PC-3 (cell line): ENCODE measurements around the gene NTN3. TPM values are rescaled to one million over a fixed set of nuclear protein-coding genes. Genes with fewer than 3 reads are reported as not detected.

Source experiments
- ATAC-seq: fragments of 200-7000 bp; cut with Tn5 transposase; 2 replicates; pipeline ENCODE4 v1.9.1; 2020; ENCODE audit warnings: mild to moderate bottlenecking, moderate library complexity
- BruUV-seq: library from RNA; stranded (reverse); fragments of 400-500 nt; replicated peaks from 2 replicates; lab custom pipeline; 2021; lab: Mats Ljungman, UMichigan
- CTCF ChIA-PET: fragments of 300-600 bp; sonication (Branson Sonifier 250); formaldehyde crosslinking; loops from one replicate; lab custom pipeline; 2022; ENCODE audit warnings: antibody characterized with exemption; lab: Charles Lee
- POLR2A ChIA-PET: fragments of 300-600 bp; sonication (Branson Sonifier 250); formaldehyde crosslinking; loops from one replicate; lab custom pipeline; 2022; ENCODE audit warnings: antibody characterized with exemption; ENCODE audit not compliant: unreplicated experiment; lab: Charles Lee
- DNase-seq: peaks from one replicate; pipeline ENCODE4 v3.0.0-alpha.2; 2015
- H2AFZ ChIP-seq: fragments of 300-600 bp; sonication (generic); 2 replicates; pipeline ENCODE4 v1.6.0; 2016; ENCODE audit warnings: antibody characterized with exemption, low read length
- H3F3A ChIP-seq: fragments of 300-600 bp; sonication (generic); one replicate; pipeline ENCODE4 v1.6.0; 2017; ENCODE audit warnings: antibody characterized with exemption, low read length, control low read depth, mild to moderate bottlenecking; ENCODE audit not compliant: unreplicated experiment
- H3K27ac ChIP-seq: fragments of 300-600 bp; sonication (generic); 2 replicates; pipeline ENCODE4 v1.5.1; 2016; ENCODE audit warnings: mild to moderate bottlenecking, low read length
- H3K27me3 ChIP-seq: fragments of 300-600 bp; sonication (generic); 2 replicates; pipeline ENCODE4 v1.6.1; 2016; ENCODE audit warnings: low read length, mixed read lengths
- H3K36me3 ChIP-seq: fragments of 300-600 bp; sonication (generic); 2 replicates; pipeline ENCODE4 v1.6.1; 2016; ENCODE audit warnings: low read depth, mixed run types, low read length, mixed read lengths
- H3K4me1 ChIP-seq: fragments of 300-600 bp; sonication (generic); 2 replicates; pipeline ENCODE4 v1.5.1; 2016; ENCODE audit warnings: low read length; ENCODE audit not compliant: insufficient read depth
- H3K4me2 ChIP-seq: fragments of 300-600 bp; sonication (generic); 2 replicates; pipeline ENCODE4 v1.6.0; 2016; ENCODE audit warnings: low read length
- H3K4me3 ChIP-seq: fragments of 300-600 bp; sonication (generic); 2 replicates; pipeline ENCODE4 v1.5.1; 2016; ENCODE audit warnings: mild to moderate bottlenecking, low read length, mixed read lengths
- H3K79me2 ChIP-seq: fragments of 300-600 bp; sonication (generic); 2 replicates; pipeline ENCODE4 v1.6.1; 2017; ENCODE audit warnings: low read length, mixed read lengths
- H3K9ac ChIP-seq: fragments of 300-600 bp; sonication (generic); 2 replicates; pipeline ENCODE4 v1.6.0; 2016; ENCODE audit warnings: mild to moderate bottlenecking, low read length
- H3K9me2 ChIP-seq: fragments of 300-600 bp; sonication (generic); replicated peaks from 2 replicates; pipeline ENCODE4 v1.6.1; 2016; ENCODE audit warnings: mixed run types, low read length, mixed read lengths
- H3K9me3 ChIP-seq: fragments of 300-600 bp; sonication (generic); 2 replicates; pipeline ENCODE4 v1.6.1; 2016; ENCODE audit warnings: low read length, mixed read lengths
- H4K20me1 ChIP-seq: fragments of 300-600 bp; sonication (generic); 2 replicates; pipeline ENCODE4 v1.6.1; 2016; ENCODE audit warnings: low read length, mixed read lengths
- CTCF ChIP-seq: fragments of 300-600 bp; sonication (generic); conservative IDR thresholded peaks from 2 replicates; pipeline ENCODE4 v1.5.1; 2017; ENCODE audit warnings: antibody characterized with exemption, low read depth, mild to moderate bottlenecking, low read length
- EZH2 ChIP-seq: fragments of 300-600 bp; sonication (generic); IDR thresholded peaks from one replicate; pipeline ENCODE4 v1.6.1; 2017; ENCODE audit warnings: antibody characterized with exemption, mild to moderate bottlenecking, low read length; ENCODE audit not compliant: unreplicated experiment
- EZH2phosphoT487 ChIP-seq: fragments of 300-600 bp; sonication (generic); IDR thresholded peaks from 2 replicates; pipeline ENCODE4 v1.6.1; 2018; ENCODE audit warnings: mild to moderate bottlenecking, antibody characterized with exemption, low read length, borderline replicate concordance
- intact Hi-C: fragments of 100-400 bp; cut with micrococcal nuclease; formaldehyde crosslinking; loops from 2 replicates; pipeline ENCODE4 v1.9.0; 2023
- total RNA-seq: library from RNA; depleted of rRNA; stranded (reverse); fragments of >200 nt; gene quantifications from 2 replicates; pipeline ENCODE4 v1.2.3, GENCODE V29; 2014

NTN3 gene
- total RNA-seq, 1 experiment from 2014 or later, result not detected

DNA sequence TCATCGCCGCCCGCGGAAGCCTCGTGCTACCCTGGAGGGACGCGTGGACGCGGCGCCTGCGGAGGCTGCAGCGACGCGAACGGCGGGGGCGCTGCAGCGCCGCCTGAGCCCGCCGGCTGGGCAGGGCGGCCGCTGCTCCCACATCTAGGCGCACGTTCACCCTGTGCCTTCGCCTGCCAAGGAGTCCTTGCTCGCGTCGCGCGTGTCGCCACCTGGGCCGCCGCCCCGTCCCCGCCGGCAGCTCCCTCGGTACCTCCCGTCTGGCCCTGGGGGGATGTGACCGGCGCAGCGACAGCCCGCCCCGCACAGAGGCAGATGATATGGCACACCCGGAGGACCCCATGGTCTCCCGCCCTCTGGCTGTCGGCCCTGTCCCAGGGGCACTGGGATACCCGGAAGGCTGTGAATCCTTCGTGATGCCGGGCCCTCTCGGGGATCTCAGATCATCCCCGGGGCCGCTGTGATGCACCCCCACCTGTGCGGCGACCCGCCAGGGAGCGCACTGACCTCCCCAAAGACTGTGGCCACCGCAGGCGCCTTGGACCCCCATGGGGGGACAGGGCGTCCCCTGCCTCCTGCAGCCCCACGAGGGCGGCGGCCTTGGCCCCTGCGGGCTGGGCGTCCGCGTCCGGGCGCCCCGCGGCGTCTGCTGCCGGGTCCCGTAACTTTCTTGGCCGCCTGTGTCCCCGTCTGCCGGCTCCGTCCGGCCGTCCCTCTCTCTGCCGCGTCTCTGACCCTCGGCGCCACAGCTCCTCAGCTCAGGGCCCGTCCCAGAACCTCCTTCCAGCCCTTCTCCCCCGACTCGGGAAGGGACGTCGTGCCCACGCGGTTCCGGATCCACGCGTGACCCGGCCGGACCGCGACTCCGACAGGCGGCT lies 3.1 kb downstream of the NTN3 start:
- Histone ChIP-seq H3K36me3 (no peaks in the 10 kb centered on the region), H3K4me2 (peak overlapping the region; percentile 98), H3K9me3 (no peaks in the 10 kb centered on the region), H3K9me2 (no peaks in the 10 kb centered on the region), H3F3A (no peaks in the 10 kb centered on the region), H4K20me1 (no peaks in the 10 kb centered on the region), H2AFZ (peak overlapping the region; percentile 67), H3K9ac (peak overlapping the region; percentile 69), H3K4me3 (peak overlapping the region; percentile 77), H3K27me3 (no peaks in the 10 kb centered on the region), H3K79me2 (peaks cover 33% of the 10 kb centered on the region), H3K27ac (no peak overlapping the region), H3K4me1 (no peaks in the 10 kb centered on the region; the same call in 1 of the 2 replicates)
- POLR2A ChIA-PET, result interaction anchor here (0.6 kb wide), 2 partner anchors 37 to 319 kb away, joined by 8 to 11 read pairs; partner anchors contain the start of gene TRAF7
- ATAC-seq (peak; percentile 50), DNase-seq (peak; percentile 37)
- BruUV-seq, result no TSS peak
- CTCF ChIA-PET, result no interaction called here
- intact Hi-C loops, result no loop called here
- TF ChIP-seq EZH2 (no peak), EZH2phosphoT487 (0 out of 2 replicates have a peak, but pooled peaks have one; percentile 45)

GRCh38 chr16:2474877-2475412 lies 3.8 kb downstream of the NTN3 start, which contains the start of gene TBC1D24:
TSS of gene TBC1D24 (plus strand) at chr16:2475127. CDS start at chr16:2496149, 21,022 bp downstream.
- peak; percentile 83 for DNase-seq
- H3K4me3 ChIP-seq, result peak within 1 kb of the TSS; percentile 77
- peaks cover 33% of the 10 kb centered on the region for H3K79me2 ChIP-seq
- no peak within 1 kb of the TSS for H3K27ac ChIP-seq
- TF ChIP-seq CTCF, result no peak
- no peak for TF ChIP-seq EZH2
- TF ChIP-seq EZH2phosphoT487, result no peak
- peak; percentile 70 for ATAC-seq
- no peaks in the 10 kb centered on the region for H4K20me1 ChIP-seq
- no peaks in the 10 kb centered on the region for H3K9me3 ChIP-seq
- intact Hi-C loops, result no loop called here
- no peaks in the 10 kb centered on the region for H3K27me3 ChIP-seq
- H3K9ac ChIP-seq, result peak within 1 kb of the TSS; percentile 69
- POLR2A ChIA-PET, result interaction anchor here (0.6 kb wide), 2 partner anchors 37 to 319 kb away, joined by 8 to 11 read pairs; partner anchors contain the start of gene TRAF7
- peak within 1 kb of the TSS; percentile 98 for H3K4me2 ChIP-seq
- no peaks in the 10 kb centered on the region for H3K36me3 ChIP-seq
- no peaks in the 10 kb centered on the region; the same call in 1 of the 2 replicates for H3K4me1 ChIP-seq
- H3F3A ChIP-seq, result no peaks in the 10 kb centered on the region
- H3K9me2 ChIP-seq, result no peaks in the 10 kb centered on the region
- no TSS peak for BruUV-seq
- peak within 1 kb of the TSS; percentile 67 for H2AFZ ChIP-seq
- CTCF ChIA-PET, result no interaction called here

DNA sequence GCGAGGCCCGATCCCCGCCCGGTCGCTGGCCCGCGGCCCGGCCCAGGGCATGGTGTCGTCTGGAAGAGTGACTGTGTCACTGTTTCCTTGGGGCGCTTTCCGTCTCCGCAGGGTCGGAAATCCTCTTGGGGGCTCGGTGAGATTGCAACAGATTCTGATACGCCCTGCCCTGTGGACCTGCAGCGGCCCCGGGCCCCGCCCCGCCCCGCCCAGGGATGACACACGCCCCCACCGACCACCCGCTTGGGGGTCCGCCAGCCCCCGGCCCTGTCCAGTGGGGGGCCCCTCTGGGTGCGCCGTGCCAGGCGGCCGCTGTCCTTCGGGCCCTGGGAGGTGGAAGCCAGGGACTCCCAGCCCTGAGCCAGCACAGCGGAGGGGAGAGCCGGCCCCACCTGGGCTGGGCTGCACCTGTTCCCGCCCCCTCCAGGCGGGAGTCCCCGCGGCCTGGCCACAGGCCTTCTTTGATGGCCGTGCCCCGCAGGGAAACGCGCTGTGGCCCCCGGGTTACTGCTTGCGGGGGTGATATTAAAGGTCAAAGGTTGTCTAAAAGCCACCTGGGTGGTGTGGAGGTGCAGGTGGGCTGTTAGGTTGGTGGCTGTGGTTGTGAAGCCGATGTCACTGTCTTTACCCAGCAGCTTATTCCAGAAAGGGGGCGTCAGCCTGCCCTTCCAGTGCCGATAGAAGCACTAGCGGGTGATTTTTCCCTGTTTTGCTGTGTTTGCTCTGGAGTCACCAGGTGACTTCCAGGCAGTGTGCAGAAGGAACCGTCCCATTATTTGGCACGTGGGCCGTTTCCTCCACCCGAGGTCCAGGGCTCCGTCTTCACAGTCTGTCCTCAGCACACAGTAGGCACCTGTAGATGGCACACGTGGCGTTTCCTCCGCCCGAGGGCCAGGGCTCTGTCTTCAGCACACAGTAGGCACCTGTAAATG lies 4.6 kb downstream of the NTN3 start:
- H3K9ac ChIP-seq, result no peak overlapping the region
- H3K27ac ChIP-seq, result no peak overlapping the region
- no peaks in the 10 kb centered on the region for H4K20me1 ChIP-seq
- H3F3A ChIP-seq, result no peaks in the 10 kb centered on the region
- no peaks in the 10 kb centered on the region for H3K9me2 ChIP-seq
- no peaks in the 10 kb centered on the region for H3K27me3 ChIP-seq
- no TSS peak for BruUV-seq
- peak overlapping the region; percentile 69 for H3K4me3 ChIP-seq
- ATAC-seq (peak; percentile 14; the same call in 1 of the 2 replicates), DNase-seq (no peak)
- intact Hi-C loops, result no loop called here
- TF ChIP-seq EZH2phosphoT487, result no peak
- no peak for TF ChIP-seq CTCF
- TF ChIP-seq EZH2, result no peak
- ChIA-PET POLR2A (no interaction called here), CTCF (no interaction called here)
- 0 out of 2 replicates have a peak overlapping the region, but pooled peaks have one; percentile 36 for H2AFZ ChIP-seq
- peaks cover 33% of the 10 kb centered on the region for H3K79me2 ChIP-seq
- no peaks in the 10 kb centered on the region for H3K9me3 ChIP-seq
- peak overlapping the region; percentile 89 for H3K4me2 ChIP-seq
- H3K36me3 ChIP-seq, result no peaks in the 10 kb centered on the region
- H3K4me1 ChIP-seq, result no peaks in the 10 kb centered on the region; the same call in 1 of the 2 replicates
